GM12878 (cell line): ENCODE data around the gene CNDP1. TPM values are rescaled to one million over a fixed set of nuclear protein-coding genes. Genes with fewer than 3 reads are reported as not detected.

Source experiments
- ATAC-seq: fragments of 200-7000 bp; cut with Tn5 transposase; 3 replicates; pipeline ENCODE4 v1.9.1; 2020; ENCODE audit warnings: mild to moderate bottlenecking, moderate library complexity
- BruUV-seq: library from RNA; stranded (reverse); fragments of 400-500 nt; replicated peaks from 2 replicates; lab custom pipeline; 2021; lab: Mats Ljungman, UMichigan
- CTCF ChIA-PET: fragments of 300-600 bp; sonication (Branson Sonifier 250); formaldehyde crosslinking; extraction: SDS; loops from one replicate; lab custom pipeline; 2021; ENCODE audit warnings: inconsistent platforms; lab: Yijun Ruan, JAX
- POLR2A ChIA-PET: fragments of 350-600 bp; formaldehyde crosslinking; extraction: SDS; loops from one replicate; lab custom pipeline; 2021; ENCODE audit warnings: inconsistent platforms; lab: Charles Lee
- RAD21 ChIA-PET: fragments of 300-600 bp; sonication (Branson Sonifier 250); formaldehyde crosslinking; loops from one replicate; lab custom pipeline; 2023; ENCODE audit warnings: antibody characterized with exemption; ENCODE audit not compliant: unreplicated experiment; lab: Charles Lee
- SMC1A ChIA-PET: fragments of 300-600 bp; sonication (Branson Sonifier 250); formaldehyde crosslinking; loops from one replicate; lab custom pipeline; 2023; ENCODE audit not compliant: unreplicated experiment, uncharacterized antibody; lab: Charles Lee
- DNase-seq: peaks from one replicate; pipeline ENCODE4 v3.0.0-alpha.2; 2011; ENCODE audit warnings: low read depth, low spot score
- FAIRE-seq: peaks from 3 replicates; lab custom pipeline; 2011; peaks lifted over from hg19 to GRCh38; lab: Jason Lieb, UNC
- H2AFZ ChIP-seq: 2 replicates; pipeline ENCODE4 v1.6.0; 2011; ENCODE audit warnings: low read depth, low read length, control low read depth; ENCODE audit not compliant: control insufficient read depth
- H3K27ac ChIP-seq: 2 replicates; pipeline ENCODE4 v1.5.1; 2011; ENCODE audit warnings: control low read depth; ENCODE audit not compliant: control insufficient read depth, insufficient read depth
- H3K27me3 ChIP-seq, 2 experiments: replicated peaks in 1 of 2; 2 replicates each; pipeline versions ENCODE4 v1.6.0 to v1.6.1; 2011; ENCODE audit warnings: low read length in 1 of 2; ENCODE audit not compliant: control insufficient read depth in 2 of 2, insufficient read depth in 2 of 2
- H3K36me3 ChIP-seq, 2 experiments: 2 replicates each; pipeline ENCODE4 v1.5.1; 2011; ENCODE audit warnings: low read length in 1 of 2; ENCODE audit not compliant: control insufficient read depth in 2 of 2, insufficient read depth in 2 of 2
- H3K4me1 ChIP-seq: 2 replicates; pipeline ENCODE4 v1.6.1; 2011; ENCODE audit warnings: mild to moderate bottlenecking, low read length, moderate library complexity, mixed read lengths; ENCODE audit not compliant: control insufficient read depth, insufficient read depth
- H3K4me2 ChIP-seq: 2 replicates; pipeline ENCODE4 v1.6.0; 2011; ENCODE audit warnings: control low read depth; ENCODE audit not compliant: control insufficient read depth, insufficient read depth
- H3K4me3 ChIP-seq: fragments of 200-600 bp; sonication (generic); 2 replicates; pipeline ENCODE4 v1.5.1; 2016
- H3K79me2 ChIP-seq: 2 replicates; pipeline ENCODE4 v1.6.0; 2011; ENCODE audit warnings: low read length; ENCODE audit not compliant: control insufficient read depth, insufficient read depth
- H3K9ac ChIP-seq: 2 replicates; pipeline ENCODE4 v1.8.0; 2011; ENCODE audit warnings: low read length, control low read depth, mixed read lengths; ENCODE audit not compliant: control insufficient read depth, insufficient read depth
- H3K9me3 ChIP-seq: replicated peaks from 3 replicates; pipeline ENCODE4 v1.5.1; 2011; ENCODE audit warnings: mild to moderate bottlenecking, low read length; ENCODE audit not compliant: control insufficient read depth, insufficient read depth
- H4K20me1 ChIP-seq: 2 replicates; pipeline ENCODE4 v1.6.0; 2011; ENCODE audit not compliant: control insufficient read depth, insufficient read depth
- CBFB ChIP-seq: IDR thresholded peaks from 2 replicates; pipeline ENCODE4 v1.6.1; 2016; ENCODE audit warnings: antibody characterized with exemption, low read depth
- CBX5 ChIP-seq: sonication (generic); IDR thresholded peaks from 2 replicates; pipeline ENCODE4 v1.6.1; 2016; ENCODE audit warnings: low read depth, moderate library complexity, mild to moderate bottlenecking, inconsistent platforms
- KLF5 ChIP-seq: fragments of 450-650 bp; IDR thresholded peaks from 2 replicates; pipeline ENCODE4 v1.6.1; 2014; ENCODE audit warnings: mild to moderate bottlenecking; ENCODE audit not compliant: partially characterized antibody
- NR2F1 ChIP-seq: fragments of 450-650 bp; conservative IDR thresholded peaks from 2 replicates; pipeline ENCODE4 v1.6.1; 2017; ENCODE audit warnings: mild to moderate bottlenecking
- SUZ12 ChIP-seq: fragments of 200-600 bp; sonication (generic); IDR thresholded peaks from one replicate; pipeline ENCODE4 v1.6.1; 2018; ENCODE audit warnings: antibody characterized with exemption, mild to moderate bottlenecking; ENCODE audit not compliant: unreplicated experiment
- YBX1 ChIP-seq: fragments of 450-650 bp; IDR thresholded peaks from 2 replicates; pipeline ENCODE4 v1.6.1; 2016; ENCODE audit warnings: antibody characterized with exemption
- WGBS: methylation state at CpG from one replicate; pipeline ENCODE4 v1.1.6; 2016; ENCODE audit warnings: low lambda C conversion rate; ENCODE audit not compliant: insufficient replicate concordance, insufficient coverage; ENCODE audit errors: missing lambda C conversion rate; 5-methylcytosine and 5-hydroxymethylcytosine counted together
- in situ Hi-C: fragments of 300-500 bp; cut with MboI; formaldehyde crosslinking; loops from 9 replicates; pipeline ENCODE4 v1.14.3; 2018; ENCODE audit warnings: mixed read lengths
- intact Hi-C: fragments of 100-400 bp; cut with micrococcal nuclease; formaldehyde crosslinking; loops from one replicate; pipeline ENCODE4 v1.14.2; 2022; ENCODE audit not compliant: unreplicated experiment
- polyA plus RNA-seq, 11 experiments: library from polyadenylated mRNA; depleted of rRNA in 4 of 11; unstranded in 6 of 11; stranded (reverse) in 5 of 11; fragments of >200 nt; fragmentation: Nextera tagmentation in 4 of 11; fragmentation: Illumina TruSeq in 1 of 11; extraction: Ambion mirVana in 4 of 11; extraction: Trizol in 1 of 11; gene quantifications; 1 replicate in 1 of 11; 2 replicates in 10 of 11; pipeline versions ENCODE4 v1.2.1 to v1.2.3, GENCODE V29; 2011 to 2016; ENCODE audit warnings: inconsistent platforms in 2 of 11, missing spikeins in 2 of 11, low read depth in 1 of 11
- total RNA-seq, 4 experiments: library from RNA; depleted of rRNA in 3 of 4; stranded (reverse); fragments of >200 nt in 3 of 4; fragmentation: Illumina TruSeq in 1 of 4; extraction: Trizol in 1 of 4; gene quantifications; 2 replicates each; pipeline versions ENCODE4 v1.2.1 to v1.2.3, GENCODE V29; 2013 to 2021
- TF ChIP-seq, protein P1 (sequence below): fragments of 450-650 bp; IDR thresholded peaks from 2 replicates; pipeline ENCODE4 v1.6.1; 2016; ENCODE audit warnings: mild to moderate bottlenecking
- TF ChIP-seq, protein P2 (sequence below): fragments of 150-350 bp; IDR thresholded peaks from 2 replicates; pipeline ENCODE4 v1.6.1; 2014; ENCODE audit warnings: mild to moderate bottlenecking, low read depth, low read length

The CNDP1 gene
- total and polyA plus RNA-seq, 10 of the 15 experiments (the other 5 are each of a cell fraction or from before 2014, with no cell fraction given), result 0.04 to 0.05 TPM; not detected in 8

DNA sequence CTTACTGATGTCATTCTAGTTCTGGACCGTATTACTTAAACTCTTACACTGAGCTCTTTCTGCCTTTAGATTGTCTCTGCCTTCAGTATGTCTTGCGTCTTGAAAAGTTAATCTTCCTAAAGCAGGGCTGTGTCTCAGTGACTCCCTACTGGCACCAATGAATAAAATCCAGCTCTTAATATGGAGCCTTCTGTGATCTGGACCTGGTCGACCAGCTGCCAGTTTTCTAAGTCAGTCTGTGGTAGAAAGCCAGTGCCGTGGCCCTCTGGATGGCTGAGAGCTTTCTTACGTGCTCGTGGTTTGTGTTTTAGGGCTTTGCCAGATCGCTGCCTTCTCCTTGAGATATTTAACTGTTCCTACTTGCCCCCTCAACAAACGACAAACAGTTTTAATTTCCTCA is 90.2 kb downstream of the CNDP1 start:
- intact Hi-C loops, result no loop called here
- no peak for TF ChIP-seq CBFB
- TF ChIP-seq KLF5, result no peak
- no peak for TF ChIP-seq YBX1
- no peak for TF ChIP-seq CBX5
- TF ChIP-seq, protein P1, sequence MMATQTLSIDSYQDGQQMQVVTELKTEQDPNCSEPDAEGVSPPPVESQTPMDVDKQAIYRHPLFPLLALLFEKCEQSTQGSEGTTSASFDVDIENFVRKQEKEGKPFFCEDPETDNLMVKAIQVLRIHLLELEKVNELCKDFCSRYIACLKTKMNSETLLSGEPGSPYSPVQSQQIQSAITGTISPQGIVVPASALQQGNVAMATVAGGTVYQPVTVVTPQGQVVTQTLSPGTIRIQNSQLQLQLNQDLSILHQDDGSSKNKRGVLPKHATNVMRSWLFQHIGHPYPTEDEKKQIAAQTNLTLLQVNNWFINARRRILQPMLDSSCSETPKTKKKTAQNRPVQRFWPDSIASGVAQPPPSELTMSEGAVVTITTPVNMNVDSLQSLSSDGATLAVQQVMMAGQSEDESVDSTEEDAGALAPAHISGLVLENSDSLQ, result no peak
- no peak for TF ChIP-seq NR2F1
- TF ChIP-seq, protein P2, sequence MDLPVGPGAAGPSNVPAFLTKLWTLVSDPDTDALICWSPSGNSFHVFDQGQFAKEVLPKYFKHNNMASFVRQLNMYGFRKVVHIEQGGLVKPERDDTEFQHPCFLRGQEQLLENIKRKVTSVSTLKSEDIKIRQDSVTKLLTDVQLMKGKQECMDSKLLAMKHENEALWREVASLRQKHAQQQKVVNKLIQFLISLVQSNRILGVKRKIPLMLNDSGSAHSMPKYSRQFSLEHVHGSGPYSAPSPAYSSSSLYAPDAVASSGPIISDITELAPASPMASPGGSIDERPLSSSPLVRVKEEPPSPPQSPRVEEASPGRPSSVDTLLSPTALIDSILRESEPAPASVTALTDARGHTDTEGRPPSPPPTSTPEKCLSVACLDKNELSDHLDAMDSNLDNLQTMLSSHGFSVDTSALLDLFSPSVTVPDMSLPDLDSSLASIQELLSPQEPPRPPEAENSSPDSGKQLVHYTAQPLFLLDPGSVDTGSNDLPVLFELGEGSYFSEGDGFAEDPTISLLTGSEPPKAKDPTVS, result no peak
- no peak for TF ChIP-seq SUZ12
- H3K4me3 ChIP-seq, result no peak overlapping the region
- H3K27ac ChIP-seq, result no peak overlapping the region
- ChIA-PET SMC1A (no interaction called here), CTCF (interaction anchor here (0.9 to 1.4 kb wide), 3 partner anchors 11 to 273 kb away, joined by 3 to 4 read pairs (median 3); no protein-coding TSS in a partner anchor), RAD21 (no interaction called here), POLR2A (no interaction called here)
- no peaks in the 10 kb centered on the region for H4K20me1 ChIP-seq
- FAIRE-seq (no peak), ATAC-seq (no peak), DNase-seq (no peak)
- no peak overlapping the region for H3K9ac ChIP-seq
- in situ Hi-C loops, result no loop called here
- no peak overlapping the region for H2AFZ ChIP-seq
- H3K9me3 ChIP-seq, result no peaks in the 10 kb centered on the region
- BruUV-seq, result no TSS peak
- no peaks in the 10 kb centered on the region; a peak in 1 of 4 replicates for H3K36me3 ChIP-seq
- WGBS, result 85% methylated on average over 8 of the region's 8 CpGs
- no peak overlapping the region for H3K4me2 ChIP-seq
- H3K79me2 ChIP-seq, result no peaks in the 10 kb centered on the region; the same call in none of the 2 replicates
- H3K27me3 ChIP-seq, result no peaks in the 10 kb centered on the region
- no peaks in the 10 kb centered on the region for H3K4me1 ChIP-seq
